Chondrocyte (in vitro differentiated cells): Measurements from ENCODE around the gene KRTAP10-1. TPM values are rescaled to one million over a fixed set of nuclear protein-coding genes. Genes with fewer than 3 reads are reported as not detected.
A peak's percentile ranks its signal among the peaks of the same experiment; 100 is the strongest.

Experiments used
- DNase-seq: peaks from one replicate; pipeline ENCODE4 v3.0.0; 2021; ENCODE audit warnings: mixed read lengths, low spot score
- H3K27ac Mint-ChIP-seq: one replicate; pipeline ENCODE4 v1.8.0; 2021; ENCODE audit warnings: mild to moderate bottlenecking, moderate library complexity, mixed read lengths; ENCODE audit not compliant: unreplicated experiment
- H3K27me3 Mint-ChIP-seq: 2 replicates; pipeline ENCODE4 v1.8.0; 2021; ENCODE audit warnings: low read depth, mixed read lengths
- H3K36me3 Mint-ChIP-seq: 2 replicates; pipeline ENCODE4 v1.8.0; 2021; ENCODE audit warnings: low read depth, mixed read lengths
- H3K4me1 Mint-ChIP-seq: 2 replicates; pipeline ENCODE4 v1.8.0; 2021; ENCODE audit warnings: low read depth, mild to moderate bottlenecking, mixed read lengths
- H3K4me3 Mint-ChIP-seq: one replicate; pipeline ENCODE4 v1.8.0; 2021; ENCODE audit warnings: mild to moderate bottlenecking, moderate library complexity, mixed read lengths; ENCODE audit not compliant: unreplicated experiment
- H3K9me3 Mint-ChIP-seq: 2 replicates; pipeline ENCODE4 v1.8.0; 2021; ENCODE audit warnings: low read depth, mixed read lengths
- CTCF ChIP-seq: fragments of 200-600 bp; sonication (generic); IDR thresholded peaks from 2 replicates; pipeline ENCODE4 v1.5.0; 2021; ENCODE audit warnings: antibody characterized with exemption, mild to moderate bottlenecking, moderate library complexity
- total RNA-seq: library from RNA; stranded (reverse); gene quantifications from 3 replicates; pipeline ENCODE4 v1.2.1, GENCODE V29; 2021

KRTAP10-1 gene
- total RNA-seq, 1 donor from 2014 or later, result not detected

- peaks cover 23% of the 10 kb centered on the region for H3K27me3 Mint-ChIP-seq
- no peak overlapping the region for H3K4me3 Mint-ChIP-seq
- H3K9me3 Mint-ChIP-seq, result peaks cover 5% of the 10 kb centered on the region
- no peak for TF ChIP-seq CTCF
- no peaks in the 10 kb centered on the region for H3K36me3 Mint-ChIP-seq
- no peak overlapping the region for H3K27ac Mint-ChIP-seq
- H3K4me1 Mint-ChIP-seq, result no peaks in the 10 kb centered on the region
- DNase-seq, result no peak
These were observed 5.3 kb downstream of the KRTAP10-1 start for GRCh38 chr21:44534688-44535087.

DNA sequence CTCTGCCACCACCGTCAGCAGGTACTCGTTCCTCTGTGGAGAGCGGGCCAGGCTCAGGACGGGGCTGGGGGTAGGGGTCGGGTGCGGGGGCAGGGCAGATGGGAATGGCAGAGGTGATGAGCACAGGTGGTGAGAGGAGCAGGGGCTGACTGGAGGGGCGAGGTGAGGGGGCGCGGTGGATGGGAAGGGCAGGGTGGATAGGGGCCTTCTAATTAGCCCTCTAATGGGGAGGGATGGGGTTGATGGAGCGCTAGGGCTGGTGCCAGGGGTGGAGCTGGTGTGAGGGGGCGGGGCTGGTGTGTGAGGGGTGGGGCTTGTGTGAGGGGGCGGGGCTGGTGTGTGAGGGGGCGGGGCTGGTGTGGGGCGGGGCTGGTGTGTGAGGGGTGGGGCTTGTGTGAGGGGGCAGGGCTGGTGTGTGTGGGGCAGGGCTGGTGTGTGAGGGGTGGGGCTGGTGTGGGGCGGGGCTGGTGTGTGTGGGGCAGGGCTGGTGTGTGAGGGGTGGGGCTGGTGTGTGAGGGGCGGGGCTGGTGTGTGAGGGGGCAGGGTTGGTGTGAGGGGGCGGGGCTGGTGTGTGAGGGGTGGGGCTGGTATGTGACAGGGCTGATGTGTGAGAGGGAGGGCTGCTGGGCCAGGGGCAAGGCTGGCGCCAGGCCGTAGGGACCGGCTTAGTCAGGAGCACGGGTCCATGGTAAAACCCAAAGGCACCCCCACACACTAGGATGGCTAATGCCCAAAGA is 5.9 kb downstream of the KRTAP10-1 start:
- Mint-ChIP-seq H3K9me3 (peaks cover 5% of the 10 kb centered on the region), H3K27me3 (peaks cover 21% of the 10 kb centered on the region), H3K4me3 (no peak overlapping the region), H3K4me1 (no peaks in the 10 kb centered on the region), H3K36me3 (no peaks in the 10 kb centered on the region), H3K27ac (no peak overlapping the region)
- no peak for TF ChIP-seq CTCF
- no peak for DNase-seq

DNA sequence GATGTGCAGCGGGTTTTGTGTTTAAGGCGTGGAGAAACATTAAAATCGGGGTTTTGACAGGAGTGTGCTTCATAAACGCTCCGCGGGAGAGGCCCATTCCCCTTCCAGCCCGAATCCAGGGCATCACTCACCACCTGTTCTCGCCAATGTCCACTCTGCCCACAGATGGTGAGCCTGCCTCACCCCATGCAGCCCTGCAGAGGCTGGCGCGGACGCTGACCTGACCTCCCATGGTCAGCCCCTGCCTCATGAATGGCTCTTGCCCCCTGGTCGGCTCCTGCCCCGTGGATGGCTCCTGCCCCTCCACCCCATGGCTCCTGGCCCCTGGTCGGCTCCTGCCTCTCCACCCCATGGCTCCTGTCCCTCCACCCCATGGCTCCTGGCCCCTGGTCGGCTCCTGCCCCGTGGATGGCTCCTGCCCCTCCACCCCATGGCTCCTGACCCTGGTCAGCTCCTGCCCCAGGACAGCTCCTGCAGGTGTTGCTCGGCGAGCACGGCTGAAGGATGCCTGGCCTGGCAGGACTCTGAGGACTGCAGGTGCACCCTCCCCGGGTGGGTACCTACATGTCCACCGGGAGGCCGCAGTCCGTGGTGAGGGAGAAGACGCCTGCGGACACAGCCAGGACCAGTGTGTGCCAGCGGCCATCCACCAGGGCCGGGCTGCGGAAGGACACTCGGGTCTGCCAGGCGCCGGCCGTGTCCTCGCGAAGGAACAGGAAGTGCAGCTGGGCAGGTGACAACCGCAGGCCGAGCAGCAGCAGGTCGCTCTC is 6.7 kb downstream of the KRTAP10-1 start:
- no peak overlapping the region for H3K4me3 Mint-ChIP-seq

DNA sequence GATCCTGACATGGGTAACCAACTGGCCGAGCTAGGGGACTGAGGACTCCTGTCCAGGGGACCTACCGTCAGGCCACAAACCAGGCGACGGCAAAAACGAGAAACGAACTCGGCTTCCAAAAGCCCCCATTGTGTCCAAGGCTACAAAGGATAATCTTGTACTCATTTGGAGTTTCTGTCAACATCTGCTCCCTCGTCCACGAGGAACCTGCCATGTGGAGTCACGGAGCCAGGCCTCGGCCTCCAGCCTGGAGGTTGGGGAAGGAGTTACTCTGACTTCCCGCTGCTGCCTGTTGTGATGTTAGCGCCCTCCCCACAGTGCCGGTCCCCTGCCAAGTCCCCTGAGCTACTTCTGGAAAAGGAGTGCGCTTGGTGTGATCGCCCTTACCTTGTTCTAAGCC is 7.3 kb downstream of the KRTAP10-1 start:
- Mint-ChIP-seq H3K27me3 (peaks cover 21% of the 10 kb centered on the region), H3K4me3 (no peak overlapping the region), H3K4me1 (no peaks in the 10 kb centered on the region), H3K27ac (no peak overlapping the region), H3K9me3 (peaks cover 5% of the 10 kb centered on the region), H3K36me3 (no peaks in the 10 kb centered on the region)
- TF ChIP-seq CTCF, result no peak
- no peak for DNase-seq

More for the DNA sequence above, 6.7 kb downstream of the KRTAP10-1 start:
- no peak for TF ChIP-seq CTCF
- H3K9me3 Mint-ChIP-seq, result peaks cover 5% of the 10 kb centered on the region
- H3K4me1 Mint-ChIP-seq, result no peaks in the 10 kb centered on the region
- H3K27me3 Mint-ChIP-seq, result peaks cover 21% of the 10 kb centered on the region
- peak; percentile 88 for DNase-seq
- no peak overlapping the region for H3K27ac Mint-ChIP-seq
- no peaks in the 10 kb centered on the region for H3K36me3 Mint-ChIP-seq
